ENCODE data around the gene S100A8. TPM values are rescaled to one million over a fixed set of nuclear protein-coding genes. Genes with fewer than 3 reads are reported as not detected.

Gene S100A8
- total RNA-seq = not detected

DNA sequence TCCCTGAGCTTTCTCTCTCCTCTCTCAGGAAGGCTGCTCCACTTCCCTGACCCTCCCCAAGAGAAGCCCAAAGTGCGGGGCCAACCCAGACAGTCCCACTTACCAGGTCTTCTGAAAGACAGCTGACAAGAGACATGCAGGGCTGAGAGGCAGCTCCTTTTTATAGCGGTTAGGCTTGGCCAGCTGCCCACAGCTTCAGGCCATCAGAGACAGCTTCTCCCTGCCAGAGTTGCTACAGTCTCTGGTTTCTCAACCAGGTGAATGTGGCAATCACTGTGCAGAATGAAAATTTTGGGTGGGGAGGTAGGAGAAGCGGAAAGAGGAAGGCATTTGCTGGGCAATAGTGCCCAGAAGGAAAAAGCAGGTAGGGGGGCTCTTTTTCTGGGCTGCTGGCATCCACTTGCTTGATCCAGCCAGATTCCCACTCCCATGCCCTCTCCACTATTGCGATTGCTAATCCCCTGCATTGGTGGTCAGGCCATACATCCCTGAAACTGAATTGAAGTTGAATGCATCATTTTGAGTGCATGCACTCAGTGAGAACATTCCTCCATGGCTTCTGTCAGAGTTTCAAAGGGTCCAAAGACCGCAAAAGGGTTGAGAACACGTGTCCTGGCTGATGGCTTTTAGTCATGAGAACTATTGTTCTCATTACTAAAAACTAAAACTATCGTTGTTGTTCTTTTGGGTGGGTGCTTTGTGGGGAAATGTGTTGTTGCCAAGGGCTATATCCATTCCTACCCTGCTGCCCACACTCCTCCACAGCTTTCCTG is at the start of gene S100A8:
S100A8 (minus strand) TSS at position 136 of the 773 bp plus-strand sequence. CDS start 538 bp downstream, outside the sequence.
- H3K4me1 Mint-ChIP-seq = no peaks in the 10 kb centered on the region
- CTCF ChIA-PET = interaction anchor here (0.6 kb wide), 1 partner anchor 103 kb away, joined by 3 read pairs; no protein-coding TSS in a partner anchor
- H3K36me3 Mint-ChIP-seq (ENCODE audit: low read depth) = no peaks in the 10 kb centered on the region
- POLR2A ChIA-PET = no interaction called here
- H3K27ac Mint-ChIP-seq = no peak within 1 kb of the TSS
- ATAC-seq (no peak), DNase-seq (no peak)
- no peaks in the 10 kb centered on the region for H3K9me3 Mint-ChIP-seq (ENCODE audit: low read depth)
- intact Hi-C loops (cut with DNase I, micrococcal nuclease) = no loop called here
- H3K4me3 Mint-ChIP-seq = no peak within 1 kb of the TSS
- peaks cover 10% of the 10 kb centered on the region for H3K27me3 Mint-ChIP-seq

DNA sequence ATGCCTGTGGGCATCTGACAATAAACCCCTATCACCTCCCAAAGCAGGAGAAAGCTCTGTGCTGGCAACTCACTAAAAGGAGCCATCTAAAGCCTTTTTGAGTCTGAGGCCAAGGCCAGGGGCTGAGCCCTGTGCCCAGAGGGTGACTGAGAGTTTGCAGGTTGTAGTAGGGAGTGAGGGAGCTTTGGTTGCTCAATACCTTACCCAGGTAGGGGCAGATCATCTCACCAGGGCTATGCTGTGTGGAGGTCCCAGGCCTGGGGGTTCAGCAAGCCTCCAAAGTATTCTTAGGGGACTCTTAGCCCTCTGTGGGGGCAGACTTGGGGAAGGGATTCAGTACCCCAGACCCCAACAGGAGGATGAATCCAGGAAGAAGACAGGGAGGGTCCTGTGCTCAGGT is 48.4 kb upstream of the S100A8 start:
- ChIA-PET CTCF (no interaction called here), POLR2A (no interaction called here)
- intact Hi-C loops (cut with DNase I, micrococcal nuclease) = no loop called here
- Mint-ChIP-seq H3K27me3 (peaks cover 10% of the 10 kb centered on the region), H3K27ac (no peak overlapping the region), H3K4me3 (no peak overlapping the region), H3K36me3 (ENCODE audit: low read depth) (no peaks in the 10 kb centered on the region), H3K9me3 (ENCODE audit: low read depth) (no peaks in the 10 kb centered on the region), H3K4me1 (no peaks in the 10 kb centered on the region)
- ATAC-seq (no peak), DNase-seq (no peak)

DNA sequence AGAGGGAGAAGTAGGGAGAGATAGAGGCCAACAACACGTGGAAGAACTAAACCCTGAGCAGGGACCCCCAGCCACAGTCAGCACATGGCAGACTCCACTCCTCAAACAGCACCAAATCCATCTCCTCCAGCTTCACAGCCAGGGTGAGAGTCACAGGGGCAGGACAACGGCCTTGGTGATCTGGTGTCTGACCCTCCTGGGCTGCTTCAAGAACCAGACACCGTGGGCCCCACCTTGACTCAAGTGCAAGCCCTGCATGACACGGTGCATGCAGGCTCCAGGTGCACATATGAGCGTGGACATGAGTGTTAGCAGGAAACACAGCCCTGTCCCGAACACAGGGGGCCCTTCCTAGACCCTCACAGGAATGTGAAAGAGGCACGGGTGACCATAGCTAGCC is 47.7 kb upstream of the S100A8 start:
- ATAC-seq = no peak
- ChIA-PET POLR2A (no interaction called here), CTCF (no interaction called here)
- H3K27me3 Mint-ChIP-seq = peaks cover 10% of the 10 kb centered on the region
- no peaks in the 10 kb centered on the region for H3K36me3 Mint-ChIP-seq (ENCODE audit: low read depth)
- intact Hi-C loops (cut with DNase I, micrococcal nuclease) = no loop called here
- H3K4me1 Mint-ChIP-seq = no peaks in the 10 kb centered on the region
- no peak for DNase-seq
- H3K27ac Mint-ChIP-seq = no peak overlapping the region
- no peaks in the 10 kb centered on the region for H3K9me3 Mint-ChIP-seq (ENCODE audit: low read depth)
- H3K4me3 Mint-ChIP-seq = no peak overlapping the region

DNA sequence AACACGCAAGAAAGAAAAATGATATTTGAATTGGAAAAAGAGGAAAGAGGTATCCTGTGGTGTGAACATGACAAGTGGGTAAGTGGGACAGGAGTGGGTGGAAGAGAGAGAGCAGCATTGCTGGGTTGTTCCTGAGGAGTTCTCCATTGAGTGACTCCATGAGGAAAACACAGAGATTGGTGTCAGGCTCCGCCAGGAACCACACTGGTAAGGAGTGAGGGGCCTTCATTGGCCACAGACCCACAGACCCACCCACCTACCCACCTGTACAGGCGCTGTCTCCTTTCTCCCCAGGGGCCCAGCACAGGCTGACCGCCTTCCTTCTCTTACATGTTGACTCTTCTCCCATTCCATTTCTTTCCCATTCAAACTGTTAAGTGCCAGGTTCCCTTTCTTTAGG is 46.4 kb upstream of the S100A8 start:
- Mint-ChIP-seq H3K9me3 (ENCODE audit: low read depth) (no peaks in the 10 kb centered on the region), H3K27ac (no peak overlapping the region), H3K36me3 (ENCODE audit: low read depth) (no peaks in the 10 kb centered on the region), H3K4me1 (no peaks in the 10 kb centered on the region), H3K27me3 (peaks cover 8% of the 10 kb centered on the region), H3K4me3 (no peak overlapping the region)
- intact Hi-C loops (cut with DNase I, micrococcal nuclease) = no loop called here
- no peak for ATAC-seq
- ChIA-PET POLR2A (no interaction called here), CTCF (no interaction called here)
- no peak for DNase-seq

DNA sequence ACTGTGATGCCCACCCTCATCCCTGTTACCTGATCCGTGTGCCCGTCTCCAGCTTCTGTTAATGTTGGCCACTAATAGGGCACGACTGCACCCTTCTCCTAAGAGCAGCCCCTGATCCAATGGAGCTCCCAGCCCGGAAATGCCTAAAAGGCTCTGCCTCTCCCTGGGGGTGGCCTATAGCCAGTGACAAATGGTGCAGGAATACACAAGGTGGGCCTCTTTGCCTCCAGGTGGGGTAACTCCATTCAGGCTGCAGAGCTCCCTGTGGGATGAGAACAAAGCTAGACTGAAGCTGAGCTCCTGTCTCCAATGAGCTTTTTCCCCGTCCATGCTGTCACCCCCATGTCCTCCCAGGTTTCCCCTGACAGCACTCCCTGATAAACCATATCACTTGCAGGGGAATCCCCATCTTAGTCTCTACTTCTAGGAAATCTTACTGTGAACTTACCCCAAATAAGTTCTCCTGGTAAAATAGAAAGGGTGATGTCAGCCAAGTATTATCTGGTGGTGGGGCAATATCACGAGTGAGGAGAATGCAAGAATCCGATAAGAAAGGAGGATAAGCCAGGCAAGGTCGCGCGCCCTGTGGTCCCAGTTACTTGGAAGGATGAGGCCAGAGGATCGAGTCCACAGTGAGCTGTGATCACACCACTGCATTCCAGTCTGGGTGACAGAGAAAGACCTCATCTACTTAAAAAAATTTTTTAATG is 44.0 kb upstream of the S100A8 start:
- no peak for ATAC-seq
- no peaks in the 10 kb centered on the region for H3K36me3 Mint-ChIP-seq (ENCODE audit: low read depth)
- intact Hi-C loops (cut with DNase I, micrococcal nuclease) = no loop called here
- no peaks in the 10 kb centered on the region for H3K9me3 Mint-ChIP-seq (ENCODE audit: low read depth)
- H3K27me3 Mint-ChIP-seq = peaks cover 6% of the 10 kb centered on the region
- ChIA-PET CTCF (interaction anchor here (0.7 to 0.8 kb wide), 2 partner anchors 31 to 76 kb away, joined by 3 read pairs; no protein-coding TSS in a partner anchor), POLR2A (no interaction called here)
- no peaks in the 10 kb centered on the region for H3K4me1 Mint-ChIP-seq
- no peak overlapping the region for H3K4me3 Mint-ChIP-seq
- H3K27ac Mint-ChIP-seq = no peak overlapping the region
- DNase-seq = no peak

DNA sequence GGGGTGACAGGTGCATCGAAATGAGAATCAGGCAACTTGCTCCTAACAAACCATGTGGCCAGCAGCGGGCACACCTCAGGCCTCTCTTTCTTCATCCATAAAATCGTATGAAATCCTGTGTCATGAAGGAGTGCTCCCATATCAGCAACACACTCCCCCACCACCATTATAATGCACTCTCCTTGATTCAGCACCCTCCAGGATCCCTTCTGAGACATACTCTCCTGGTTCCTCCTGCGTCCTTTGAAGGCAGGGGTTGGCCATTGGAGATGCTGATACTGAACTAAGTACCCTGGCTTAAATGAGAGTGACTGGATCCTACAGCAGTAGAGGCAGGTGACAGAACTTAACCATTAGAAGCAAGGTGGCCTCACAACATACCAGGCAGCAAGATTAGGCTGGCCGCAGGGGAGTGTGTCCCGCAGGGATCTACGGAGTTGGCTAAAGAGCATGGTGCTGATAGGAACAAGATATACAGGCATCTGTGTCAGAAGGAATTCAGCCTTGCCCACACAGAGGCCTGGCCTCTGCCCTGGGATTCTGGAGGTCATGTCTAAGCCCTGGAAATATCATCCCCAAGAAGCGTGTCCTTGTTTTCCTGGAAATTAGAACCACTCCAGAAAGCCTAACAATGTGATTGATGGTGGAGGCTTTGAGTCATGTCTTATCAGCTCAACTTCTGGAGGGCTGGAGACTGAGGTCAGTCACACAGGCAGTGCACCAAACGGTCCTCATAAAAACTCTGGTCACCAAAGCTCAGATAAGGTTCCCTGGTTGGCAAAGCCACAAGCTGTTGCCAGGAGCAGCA is 42.2 kb upstream of the S100A8 start:
- DNase-seq (no peak), ATAC-seq (no peak)
- H3K27me3 Mint-ChIP-seq = peaks cover 11% of the 10 kb centered on the region
- H3K4me3 Mint-ChIP-seq = no peak overlapping the region
- intact Hi-C loops (cut with DNase I, micrococcal nuclease) = no loop called here
- H3K4me1 Mint-ChIP-seq = no peaks in the 10 kb centered on the region
- POLR2A ChIA-PET = no interaction called here
- no peaks in the 10 kb centered on the region for H3K9me3 Mint-ChIP-seq (ENCODE audit: low read depth)
- no peak overlapping the region for H3K27ac Mint-ChIP-seq
- H3K36me3 Mint-ChIP-seq (ENCODE audit: low read depth) = no peaks in the 10 kb centered on the region
- CTCF ChIA-PET = no interaction called here

DNA sequence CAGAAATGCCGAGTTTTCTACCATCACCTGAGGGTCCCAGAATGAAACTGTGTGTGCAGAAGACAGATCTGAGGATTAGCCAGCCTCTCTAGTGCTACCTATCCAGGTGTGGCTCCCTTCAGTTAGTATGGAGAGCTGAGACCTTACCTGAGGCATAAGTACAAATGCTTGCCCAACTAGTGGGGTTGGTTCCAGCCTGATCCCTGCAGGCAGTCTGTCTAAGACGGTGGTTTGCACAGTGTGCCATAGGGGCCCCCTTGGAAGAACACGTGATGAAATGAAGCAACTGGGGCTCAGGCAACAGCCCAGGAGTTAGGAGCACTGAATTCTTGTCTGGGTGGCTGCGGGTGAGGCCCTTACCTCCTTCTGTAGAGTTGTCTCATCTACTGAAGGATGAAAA is 41.1 kb upstream of the S100A8 start:
- Mint-ChIP-seq H3K4me1 (no peaks in the 10 kb centered on the region), H3K4me3 (no peak overlapping the region), H3K27ac (no peak overlapping the region), H3K27me3 (peaks cover 11% of the 10 kb centered on the region), H3K9me3 (ENCODE audit: low read depth) (no peaks in the 10 kb centered on the region), H3K36me3 (ENCODE audit: low read depth) (no peaks in the 10 kb centered on the region)
- intact Hi-C loops (cut with DNase I, micrococcal nuclease) = no loop called here
- DNase-seq (no peak), ATAC-seq (no peak)
- POLR2A ChIA-PET = no interaction called here
- CTCF ChIA-PET = no interaction called here

DNA sequence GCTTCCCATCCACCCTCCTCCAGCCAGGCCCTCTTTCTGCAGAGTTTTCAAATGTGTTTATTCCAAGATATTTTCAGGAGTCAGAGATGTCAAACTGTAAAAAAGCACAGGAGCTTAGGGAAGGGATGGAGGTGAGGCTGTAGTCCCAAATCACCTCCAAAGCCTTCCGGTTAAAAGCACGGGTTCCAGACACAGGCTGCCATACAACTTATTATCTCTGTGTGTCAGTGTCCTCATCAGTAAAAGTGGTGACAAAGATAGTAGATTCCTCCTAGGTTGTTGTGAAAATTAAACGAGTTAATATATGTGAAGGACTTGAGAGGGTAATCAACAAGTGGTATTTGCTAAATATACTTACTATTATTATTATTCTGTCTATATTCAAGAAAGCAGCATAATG is 40.6 kb upstream of the S100A8 start:
- DNase-seq (no peak), ATAC-seq (no peak)
- Mint-ChIP-seq H3K27ac (no peak overlapping the region), H3K4me3 (no peak overlapping the region), H3K27me3 (peaks cover 9% of the 10 kb centered on the region), H3K36me3 (ENCODE audit: low read depth) (no peaks in the 10 kb centered on the region), H3K9me3 (ENCODE audit: low read depth) (no peaks in the 10 kb centered on the region), H3K4me1 (no peaks in the 10 kb centered on the region)
- ChIA-PET CTCF (no interaction called here), POLR2A (no interaction called here)
- intact Hi-C loops (cut with DNase I, micrococcal nuclease) = no loop called here

DNA sequence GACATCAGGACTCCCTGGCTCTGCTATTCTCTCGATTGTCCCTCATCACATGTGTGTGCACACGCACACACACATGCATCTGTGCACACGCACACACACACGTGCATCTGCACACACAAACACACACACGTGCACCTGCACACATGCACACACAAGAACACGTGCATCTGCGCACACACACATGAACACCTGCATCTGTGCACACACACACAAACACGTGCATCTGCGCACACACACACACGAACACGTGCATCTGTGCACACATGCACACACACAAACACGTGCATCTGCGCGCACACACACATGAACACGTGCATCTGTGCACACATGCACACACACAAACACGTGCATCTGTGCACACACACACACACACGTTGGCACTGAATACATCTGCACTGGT is 40.1 kb upstream of the S100A8 start:
- no peaks in the 10 kb centered on the region for H3K36me3 Mint-ChIP-seq (ENCODE audit: low read depth)
- H3K27me3 Mint-ChIP-seq = peaks cover 9% of the 10 kb centered on the region
- DNase-seq (no peak), ATAC-seq (no peak)
- POLR2A ChIA-PET = interaction anchor here (0.6 kb wide), 1 partner anchor 342 kb away, joined by 3 read pairs; no protein-coding TSS in a partner anchor
- intact Hi-C loops (cut with DNase I, micrococcal nuclease) = no loop called here
- no peak overlapping the region for H3K27ac Mint-ChIP-seq
- H3K9me3 Mint-ChIP-seq (ENCODE audit: low read depth) = no peaks in the 10 kb centered on the region
- H3K4me1 Mint-ChIP-seq = no peaks in the 10 kb centered on the region
- H3K4me3 Mint-ChIP-seq = no peak overlapping the region
- CTCF ChIA-PET = no interaction called here

DNA sequence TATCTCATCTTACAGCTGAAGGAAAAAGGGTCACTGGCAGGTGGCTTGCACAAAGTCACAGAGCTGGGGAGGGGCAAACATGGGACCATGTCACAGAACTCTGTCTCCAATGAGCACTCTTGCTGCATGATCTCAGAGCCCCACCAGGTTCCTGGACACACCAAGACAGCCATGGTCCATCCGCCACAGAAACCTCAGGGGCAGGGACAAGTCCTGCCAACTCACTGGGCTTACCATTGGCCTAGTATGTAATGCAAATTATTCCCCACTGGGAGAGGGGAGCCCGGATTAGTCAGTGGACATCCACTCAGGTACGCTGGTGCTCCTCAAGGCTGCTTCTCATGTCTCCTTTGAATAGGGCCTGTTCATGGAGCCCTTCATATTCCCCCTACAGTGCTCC is 39.7 kb upstream of the S100A8 start:
- DNase-seq (no peak), ATAC-seq (no peak)
- no peaks in the 10 kb centered on the region for H3K36me3 Mint-ChIP-seq (ENCODE audit: low read depth)
- H3K27me3 Mint-ChIP-seq = peaks cover 11% of the 10 kb centered on the region
- no peaks in the 10 kb centered on the region for H3K4me1 Mint-ChIP-seq
- CTCF ChIA-PET = interaction anchor here (0.8 kb wide), 1 partner anchor 35 kb away, joined by 4 read pairs; no protein-coding TSS in a partner anchor
- H3K9me3 Mint-ChIP-seq (ENCODE audit: low read depth) = no peaks in the 10 kb centered on the region
- H3K4me3 Mint-ChIP-seq = no peak overlapping the region
- POLR2A ChIA-PET = interaction anchor here (0.6 kb wide), 1 partner anchor 341 kb away, joined by 3 read pairs; no protein-coding TSS in a partner anchor
- intact Hi-C loops (cut with DNase I, micrococcal nuclease) = no loop called here
- no peak overlapping the region for H3K27ac Mint-ChIP-seq

DNA sequence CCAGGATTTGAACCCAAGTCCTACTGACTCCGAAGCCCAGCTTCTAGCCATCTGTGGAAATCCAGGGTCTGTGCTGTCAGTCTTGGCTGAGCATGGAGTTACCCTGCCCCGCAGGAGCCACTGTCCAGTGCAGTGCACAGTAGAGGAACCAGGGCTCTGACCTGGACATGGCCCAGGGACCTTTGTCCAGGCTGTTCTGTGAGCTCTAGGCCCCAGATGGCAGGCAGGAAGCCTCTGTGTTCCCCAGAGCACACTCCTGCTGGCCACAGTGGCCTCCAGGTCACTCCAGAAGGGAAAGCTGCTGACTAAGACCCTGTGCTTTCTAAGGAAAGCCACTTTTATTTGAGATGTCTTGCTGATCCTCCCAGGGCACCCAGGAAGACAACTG is 39.3 kb upstream of the S100A8 start:
- H3K4me1 Mint-ChIP-seq = no peaks in the 10 kb centered on the region
- no peaks in the 10 kb centered on the region for H3K36me3 Mint-ChIP-seq (ENCODE audit: low read depth)
- H3K9me3 Mint-ChIP-seq (ENCODE audit: low read depth) = no peaks in the 10 kb centered on the region
- H3K27ac Mint-ChIP-seq = no peak overlapping the region
- POLR2A ChIA-PET = interaction anchor here (0.6 kb wide), 2 partner anchors 232 to 341 kb away, joined by 3 to 5 read pairs; no protein-coding TSS in a partner anchor
- intact Hi-C loops (cut with DNase I, micrococcal nuclease) = no loop called here
- peaks cover 13% of the 10 kb centered on the region for H3K27me3 Mint-ChIP-seq
- no peak overlapping the region for H3K4me3 Mint-ChIP-seq
- ATAC-seq (no peak), DNase-seq (no peak)
- CTCF ChIA-PET = interaction anchor here (0.8 kb wide), 1 partner anchor 35 kb away, joined by 4 read pairs; no protein-coding TSS in a partner anchor
